ENCODE data around the gene APOO.

- TF ChIP-seq CTCF (IDR thresholded peaks at IDR 0.05) (no peak), ZFX (IDR thresholded peaks at IDR 0.05; ENCODE audit: borderline replicate concordance) (no peak)
Observed at GRCh38 chrX:23879380-23880090, 28.2 kb downstream of the APOO start.
